ENCODE data around the gene TRIM33. TPM values are rescaled to one million over a fixed set of nuclear protein-coding genes. Genes with fewer than 3 reads are reported as not detected.

The TRIM33 gene

Small RNAs within 50 kb of the gene (small RNA-seq; reads per million reads assigned to genes)
- not detected for gene RF00019 (ENCODE audit: insufficient read depth)

Data from neuronal stem cell (in vitro differentiated cells).